ENCODE measurements around the gene APOBEC3A. TPM values are rescaled to one million over a fixed set of nuclear protein-coding genes. Genes with fewer than 3 reads are reported as not detected.

APOBEC3A gene
- total and polyA plus RNA-seq, 9 donors: 0.11 to 2.5 (median 0.45) TPM; not detected in 2

GRCh38 chr22:38950527-38951295 is 6.7 kb upstream of the APOBEC3A start:
- no peak overlapping the region for H3K4me3 ChIP-seq (ENCODE audit: low read length)
- no peak for DNase-seq
- no peaks in the 10 kb centered on the region for H3K9me3 ChIP-seq (replicated peaks; ENCODE audit: control insufficient read depth, low read depth, low read length)
- H3K36me3 ChIP-seq (ENCODE audit: control insufficient read depth, insufficient read depth, low read length): no peaks in the 10 kb centered on the region
- peaks cover 3% of the 10 kb centered on the region for H3K4me1 ChIP-seq (ENCODE audit: control insufficient read depth, insufficient read depth, low read length)
- H3K27me3 ChIP-seq (ENCODE audit: control insufficient read depth, insufficient read depth, low read length): peaks cover 26% of the 10 kb centered on the region
- H3K27ac ChIP-seq (ENCODE audit: low read length): no peak overlapping the region
- WGBS (ENCODE audit: insufficient coverage): 57% methylated on average over 7 of the region's 13 CpGs

DNA sequence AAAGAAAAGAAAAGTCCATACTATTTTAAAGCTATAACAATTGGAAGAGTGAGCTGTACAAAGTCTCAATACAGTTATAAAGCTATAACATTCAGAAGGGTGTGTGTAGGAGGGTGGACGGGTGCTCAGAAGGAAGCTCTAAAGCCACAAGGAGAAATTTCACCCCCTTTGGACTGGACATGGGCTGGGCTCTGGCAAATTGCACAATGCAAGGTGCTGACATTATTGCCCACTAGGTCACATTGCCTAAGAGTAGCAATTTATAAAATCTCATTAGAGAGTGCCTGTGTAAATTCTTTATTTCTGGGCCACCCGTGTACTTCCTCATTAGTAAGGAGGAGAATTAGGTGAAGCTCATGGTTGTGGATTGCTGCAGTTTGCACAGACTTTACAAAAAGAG is 5.7 kb upstream of the APOBEC3A start:
- no CpG with 5 or more reads among the region's 2 CpGs for WGBS (ENCODE audit: insufficient coverage)
- peaks cover 3% of the 10 kb centered on the region for H3K4me1 ChIP-seq (ENCODE audit: control insufficient read depth, insufficient read depth, low read length)
- no peaks in the 10 kb centered on the region for H3K9me3 ChIP-seq (replicated peaks; ENCODE audit: control insufficient read depth, low read depth, low read length)
- H3K27me3 ChIP-seq (ENCODE audit: control insufficient read depth, insufficient read depth, low read length): peaks cover 28% of the 10 kb centered on the region
- no peak overlapping the region for H3K27ac ChIP-seq (ENCODE audit: low read length)
- H3K36me3 ChIP-seq (ENCODE audit: control insufficient read depth, insufficient read depth, low read length): no peaks in the 10 kb centered on the region
- no peak for DNase-seq
- no peak overlapping the region for H3K4me3 ChIP-seq (ENCODE audit: low read length)

- WGBS (ENCODE audit: insufficient coverage): 86% methylated on average over 5 of the region's 12 CpGs
- Histone ChIP-seq H3K27me3 (ENCODE audit: control insufficient read depth, insufficient read depth, low read length) (peaks cover 21% of the 10 kb centered on the region), H3K27ac (ENCODE audit: low read length) (no peak overlapping the region)
Measured at GRCh38 chr22:38952281-38952993, 5.0 kb upstream of the APOBEC3A start.

DNA sequence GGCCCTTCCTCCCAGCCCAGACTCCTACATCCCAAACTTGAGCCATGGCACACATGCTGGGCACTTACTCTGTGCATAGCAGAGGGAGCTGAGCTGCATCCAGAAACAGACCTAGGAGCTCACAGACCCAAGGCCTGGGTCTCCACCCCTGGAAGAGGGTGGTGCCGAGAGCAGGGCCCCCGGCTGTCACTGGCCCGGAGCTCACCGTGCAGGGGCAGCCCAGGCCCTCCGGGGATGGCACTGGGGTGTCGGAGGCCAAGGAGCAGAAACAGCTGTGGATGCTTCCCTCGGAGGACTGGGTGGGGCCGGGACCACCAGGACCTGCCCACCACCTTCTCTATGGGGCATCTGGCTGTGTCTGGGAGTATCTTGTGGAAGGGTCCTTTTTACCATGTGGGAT is 4.3 kb upstream of the APOBEC3A start:
- no peaks in the 10 kb centered on the region for H3K36me3 ChIP-seq (ENCODE audit: control insufficient read depth, insufficient read depth, low read length)
- no peak overlapping the region for H3K4me3 ChIP-seq (ENCODE audit: low read length)
- DNase-seq: no peak
- H3K4me1 ChIP-seq (ENCODE audit: control insufficient read depth, insufficient read depth, low read length): peaks cover 3% of the 10 kb centered on the region
- H3K9me3 ChIP-seq (replicated peaks; ENCODE audit: control insufficient read depth, low read depth, low read length): no peaks in the 10 kb centered on the region
- H3K27me3 ChIP-seq (ENCODE audit: control insufficient read depth, insufficient read depth, low read length): peaks cover 17% of the 10 kb centered on the region
- no peak overlapping the region for H3K27ac ChIP-seq (ENCODE audit: low read length)
- 65% methylated on average over 5 of the region's 8 CpGs for WGBS (ENCODE audit: insufficient coverage)

More at GRCh38 chr22:38952281-38952993, 5.0 kb upstream of the APOBEC3A start:
- no peak overlapping the region for H3K4me3 ChIP-seq (ENCODE audit: low read length)
- no peaks in the 10 kb centered on the region for H3K36me3 ChIP-seq (ENCODE audit: control insufficient read depth, insufficient read depth, low read length)
- no peaks in the 10 kb centered on the region for H3K9me3 ChIP-seq (replicated peaks; ENCODE audit: control insufficient read depth, low read depth, low read length)
- H3K4me1 ChIP-seq (ENCODE audit: control insufficient read depth, insufficient read depth, low read length): peaks cover 3% of the 10 kb centered on the region
- no peak for DNase-seq

- H3K27me3 ChIP-seq (ENCODE audit: control insufficient read depth, insufficient read depth, low read length): peaks cover 12% of the 10 kb centered on the region
- no peak overlapping the region for H3K27ac ChIP-seq (ENCODE audit: low read length)
- H3K36me3 ChIP-seq (ENCODE audit: control insufficient read depth, insufficient read depth, low read length): no peaks in the 10 kb centered on the region
- H3K9me3 ChIP-seq (replicated peaks; ENCODE audit: control insufficient read depth, low read depth, low read length): no peaks in the 10 kb centered on the region
- peaks cover 3% of the 10 kb centered on the region for H3K4me1 ChIP-seq (ENCODE audit: control insufficient read depth, insufficient read depth, low read length)
- WGBS (ENCODE audit: insufficient coverage): 59% methylated on average over 9 of the region's 15 CpGs
- no peak for DNase-seq
- H3K4me3 ChIP-seq (ENCODE audit: low read length): no peak overlapping the region
Measured at GRCh38 chr22:38953577-38954413, 3.6 kb upstream of the APOBEC3A start.

DNA sequence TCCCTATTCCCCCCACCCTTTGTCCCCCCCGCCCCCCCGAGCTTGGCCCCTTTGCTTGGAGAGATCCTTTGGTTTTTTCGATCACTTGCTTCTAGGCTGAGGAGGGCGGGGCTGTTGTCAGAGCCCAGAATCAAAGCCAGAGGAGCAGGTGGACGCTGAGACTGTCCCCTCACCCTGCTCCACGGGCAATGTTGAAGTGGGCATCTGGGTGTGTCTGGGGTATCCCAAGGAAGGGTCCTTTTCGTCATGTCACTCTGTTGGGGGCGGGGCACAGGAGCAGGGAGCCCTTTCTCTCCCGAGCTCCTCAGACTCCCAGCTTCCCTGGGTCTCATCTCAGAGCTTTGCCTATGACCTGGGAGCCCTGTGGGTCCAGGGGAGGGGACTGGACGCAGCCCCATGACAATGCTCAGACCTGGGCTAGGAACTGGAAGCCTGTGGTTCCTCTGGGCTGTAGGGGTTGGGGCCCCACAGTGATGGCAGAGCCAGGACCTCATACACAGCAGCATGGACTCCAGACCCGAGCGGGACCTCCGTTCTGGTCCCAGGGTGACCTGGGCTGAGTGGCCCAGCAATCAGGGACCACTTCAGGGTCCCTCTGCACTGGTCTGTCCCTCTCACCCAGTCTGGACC is 2.9 kb upstream of the APOBEC3A start:
- Histone ChIP-seq H3K27ac (ENCODE audit: low read length) (no peak overlapping the region), H3K27me3 (ENCODE audit: control insufficient read depth, insufficient read depth, low read length) (peaks cover 12% of the 10 kb centered on the region), H3K4me1 (ENCODE audit: control insufficient read depth, insufficient read depth, low read length) (peaks cover 3% of the 10 kb centered on the region), H3K4me3 (ENCODE audit: low read length) (no peak overlapping the region), H3K36me3 (ENCODE audit: control insufficient read depth, insufficient read depth, low read length) (no peaks in the 10 kb centered on the region), H3K9me3 (replicated peaks; ENCODE audit: control insufficient read depth, low read depth, low read length) (no peaks in the 10 kb centered on the region)
- WGBS (ENCODE audit: insufficient coverage): 81% methylated on average over 8 of the region's 13 CpGs
- DNase-seq: no peak

DNA sequence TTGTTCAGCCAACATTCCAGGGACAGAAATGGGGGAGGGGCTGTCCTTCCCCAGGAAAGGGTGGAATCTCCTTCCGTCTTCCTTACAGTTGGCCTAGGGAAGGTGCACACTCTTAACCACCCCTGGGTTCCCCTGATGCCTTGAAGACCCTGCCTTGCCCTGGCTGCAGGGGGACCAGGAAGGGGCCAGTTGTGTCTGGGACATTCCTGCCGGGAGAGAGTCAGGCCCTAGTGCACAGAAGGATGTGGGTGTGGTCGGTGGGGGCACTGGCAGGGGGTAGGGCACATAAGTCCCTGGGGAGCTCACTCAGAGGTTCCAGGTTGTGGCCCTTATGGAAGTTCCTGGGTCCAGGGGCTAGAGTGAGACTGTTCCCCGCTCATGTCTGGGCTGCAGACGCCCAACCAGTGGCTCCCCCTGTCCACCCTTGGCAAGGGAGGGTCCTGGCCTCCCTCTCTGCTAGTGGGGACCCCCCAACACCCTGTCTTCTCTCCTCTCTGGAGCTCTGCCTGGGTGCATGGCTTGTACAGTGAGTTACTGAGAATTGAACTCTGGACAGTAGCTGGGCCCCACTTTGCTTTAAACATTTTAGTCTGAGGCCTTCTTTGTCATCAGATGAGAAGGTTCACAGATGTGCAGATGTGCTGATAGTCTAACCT is 2.0 kb upstream of the APOBEC3A start:
- Histone ChIP-seq H3K36me3 (ENCODE audit: control insufficient read depth, insufficient read depth, low read length) (no peaks in the 10 kb centered on the region), H3K27me3 (ENCODE audit: control insufficient read depth, insufficient read depth, low read length) (peaks cover 8% of the 10 kb centered on the region), H3K9me3 (replicated peaks; ENCODE audit: control insufficient read depth, low read depth, low read length) (no peaks in the 10 kb centered on the region), H3K4me3 (ENCODE audit: low read length) (no peak overlapping the region), H3K27ac (ENCODE audit: low read length) (no peak overlapping the region), H3K4me1 (ENCODE audit: control insufficient read depth, insufficient read depth, low read length) (peaks cover 3% of the 10 kb centered on the region)
- no peak for DNase-seq
- WGBS (ENCODE audit: insufficient coverage): 40% methylated on average over 2 of the region's 5 CpGs

- DNase-seq: no peak
- Histone ChIP-seq H3K36me3 (ENCODE audit: control insufficient read depth, insufficient read depth, low read length) (no peaks in the 10 kb centered on the region), H3K4me1 (ENCODE audit: control insufficient read depth, insufficient read depth, low read length) (peaks cover 3% of the 10 kb centered on the region), H3K27ac (ENCODE audit: low read length) (no peak overlapping the region), H3K27me3 (ENCODE audit: control insufficient read depth, insufficient read depth, low read length) (peaks cover 4% of the 10 kb centered on the region), H3K9me3 (replicated peaks; ENCODE audit: control insufficient read depth, low read depth, low read length) (no peaks in the 10 kb centered on the region), H3K4me3 (ENCODE audit: low read length) (no peak overlapping the region)
- 87% methylated on average over 3 of the region's 3 CpGs for WGBS (ENCODE audit: insufficient coverage)
Measured at GRCh38 chr22:38955926-38956325, 1.5 kb upstream of the APOBEC3A start.

GRCh38 chr22:38956551-38956950 is 858 bp upstream of the APOBEC3A start:
- Histone ChIP-seq H3K36me3 (ENCODE audit: control insufficient read depth, insufficient read depth, low read length) (no peaks in the 10 kb centered on the region), H3K27me3 (ENCODE audit: control insufficient read depth, insufficient read depth, low read length) (peaks cover 4% of the 10 kb centered on the region), H3K27ac (ENCODE audit: low read length) (no peak overlapping the region), H3K4me1 (ENCODE audit: control insufficient read depth, insufficient read depth, low read length) (peaks cover 3% of the 10 kb centered on the region), H3K9me3 (replicated peaks; ENCODE audit: control insufficient read depth, low read depth, low read length) (no peaks in the 10 kb centered on the region), H3K4me3 (ENCODE audit: low read length) (no peak overlapping the region)
- DNase-seq: no peak
- 79% methylated on average over 5 of the region's 5 CpGs for WGBS (ENCODE audit: insufficient coverage)
